SK-N-SH treated with all-trans-retinoic acid at 6 μM for 48 hours (cell line): ENCODE data around the gene TMEM127.
A peak's percentile ranks its signal among the peaks of the same experiment; 100 is the strongest.

Experiments used
- ATAC-seq: fragments of 200-7000 bp; cut with Tn5 transposase; 3 replicates; pipeline ENCODE4 v1.9.1; 2020; ENCODE audit warnings: mild to moderate bottlenecking, moderate library complexity
- ARNTL ChIP-seq: fragments of 450-650 bp; formaldehyde crosslinking; IDR thresholded peaks from 2 replicates; pipeline ENCODE4 v1.5.0; 2020; ENCODE audit warnings: low read depth, mild to moderate bottlenecking, moderate library complexity, borderline replicate concordance
- BACH2 ChIP-seq: fragments of 250-450 bp; sonication (Bioruptor Pico); IDR thresholded peaks from 2 replicates; pipeline ENCODE4 v1.9.0; 2021; ENCODE audit warnings: mild to moderate bottlenecking, borderline replicate concordance
- CREB5 ChIP-seq: fragments of 250-450 bp; sonication (Bioruptor Pico); IDR thresholded peaks from 2 replicates; pipeline ENCODE4 v1.5.1; 2020; ENCODE audit warnings: low read depth, mild to moderate bottlenecking, moderate library complexity
- CSDC2 ChIP-seq: fragments of 250-450 bp; sonication (Bioruptor Pico); IDR thresholded peaks from 2 replicates; pipeline ENCODE4 v1.5.0; 2020; ENCODE audit warnings: mild to moderate bottlenecking, moderate library complexity
- CSRNP3 ChIP-seq: fragments of 250-450 bp; sonication (Bioruptor Pico); IDR thresholded peaks from 2 replicates; pipeline ENCODE4 v1.5.1; 2021; ENCODE audit warnings: mild to moderate bottlenecking, moderate library complexity
- ESRRG ChIP-seq: fragments of 250-450 bp; sonication (Bioruptor Pico); IDR thresholded peaks from 2 replicates; pipeline ENCODE4 v1.6.1; 2021; ENCODE audit warnings: mild to moderate bottlenecking
- GLIS3 ChIP-seq: fragments of 250-450 bp; sonication (Bioruptor Pico); IDR thresholded peaks from 2 replicates; pipeline ENCODE4 v1.5.0; 2020; ENCODE audit warnings: mild to moderate bottlenecking, moderate library complexity
- ISL1 ChIP-seq: fragments of 250-450 bp; sonication (Bioruptor Pico); IDR thresholded peaks from 2 replicates; pipeline ENCODE4 v2.1.2; 2022; ENCODE audit warnings: mild to moderate bottlenecking, moderate library complexity
- OSR1 ChIP-seq: fragments of 250-450 bp; sonication (Bioruptor Pico); IDR thresholded peaks from 2 replicates; pipeline ENCODE4 v1.8.0; 2022; ENCODE audit warnings: moderate library complexity, mild to moderate bottlenecking, inconsistent platforms
- PPARA ChIP-seq: fragments of 250-450 bp; sonication (Bioruptor Pico); IDR thresholded peaks from 2 replicates; pipeline ENCODE4 v1.5.0; 2020; ENCODE audit warnings: mild to moderate bottlenecking, borderline replicate concordance
- RARB ChIP-seq: fragments of 250-450 bp; sonication (Bioruptor Pico); IDR thresholded peaks from 2 replicates; pipeline ENCODE4 v1.8.0; 2021; ENCODE audit warnings: mild to moderate bottlenecking, moderate library complexity
- SNAI2 ChIP-seq: fragments of 250-450 bp; sonication (Bioruptor Pico); IDR thresholded peaks from 2 replicates; pipeline ENCODE4 v1.5.0; 2020; ENCODE audit warnings: mild to moderate bottlenecking, moderate library complexity
- TCF4 ChIP-seq: fragments of 250-450 bp; sonication (Bioruptor Pico); IDR thresholded peaks from 2 replicates; pipeline ENCODE4 v1.8.0; 2021; ENCODE audit warnings: mild to moderate bottlenecking, moderate library complexity, borderline replicate concordance
- ZC3H10 ChIP-seq: fragments of 250-450 bp; sonication (Bioruptor Pico); IDR thresholded peaks from 2 replicates; pipeline ENCODE4 v1.5.1; 2021; ENCODE audit warnings: mild to moderate bottlenecking, moderate library complexity
- ZFP3 ChIP-seq: fragments of 250-450 bp; sonication (Bioruptor Pico); IDR thresholded peaks from 2 replicates; pipeline ENCODE4 v1.5.0; 2020; ENCODE audit warnings: mild to moderate bottlenecking, moderate library complexity
- ZFP30 ChIP-seq: fragments of 450-650 bp; formaldehyde crosslinking; IDR thresholded peaks from 2 replicates; pipeline ENCODE4 v1.5.0; 2022; ENCODE audit warnings: mild to moderate bottlenecking, moderate library complexity
- ZNF565 ChIP-seq: fragments of 450-650 bp; formaldehyde crosslinking; conservative IDR thresholded peaks from 2 replicates; pipeline ENCODE4 v1.5.0; 2020; ENCODE audit warnings: low read depth, mild to moderate bottlenecking, moderate library complexity
- ZNF70 ChIP-seq: fragments of 450-650 bp; formaldehyde crosslinking; IDR thresholded peaks from 2 replicates; pipeline ENCODE4 v1.5.0; 2020; ENCODE audit warnings: mild to moderate bottlenecking, moderate library complexity
- ZNF8 ChIP-seq: fragments of 450-650 bp; formaldehyde crosslinking; IDR thresholded peaks from 2 replicates; pipeline ENCODE4 v1.5.0; 2020; ENCODE audit warnings: mild to moderate bottlenecking, moderate library complexity
- TF ChIP-seq, protein P1 (sequence below): fragments of 250-450 bp; sonication (Bioruptor Pico); IDR thresholded peaks from 2 replicates; pipeline ENCODE4 v1.8.0; 2020; ENCODE audit warnings: mild to moderate bottlenecking, moderate library complexity, borderline replicate concordance

Gene TMEM127

GRCh38 chr2:96249654-96250053 is 16.1 kb downstream of the TMEM127 start:
- no peak for TF ChIP-seq ZFP30 (CRISPR knock-in tag)
- peak; percentile 59; the same call in 1 of the 2 replicates for TF ChIP-seq TCF4 (CRISPR knock-in tag)
- peak; percentile 72 for ATAC-seq

DNA sequence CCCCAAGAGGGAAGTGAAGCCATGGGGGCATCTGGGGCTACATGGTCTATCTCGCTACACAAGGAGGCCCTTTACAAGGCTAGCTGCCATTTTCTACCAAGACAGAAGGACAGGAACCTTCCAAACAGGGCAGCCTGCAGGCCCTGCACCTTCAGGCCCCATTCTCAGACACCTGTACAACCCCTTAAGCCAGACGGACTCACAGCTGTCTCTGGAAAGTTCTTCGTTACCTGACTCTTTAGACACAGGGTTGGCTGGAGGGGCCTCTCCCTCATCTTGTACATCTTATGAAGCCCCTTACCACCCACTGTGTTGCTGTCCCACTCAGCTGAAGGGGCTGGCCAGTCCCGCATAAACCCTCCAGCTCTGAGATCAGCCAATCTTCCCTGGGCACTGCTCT is 17.2 kb downstream of the TMEM127 start:
- TF ChIP-seq ARNTL (CRISPR knock-in tag) (no peak), SNAI2 (no peak), OSR1 (CRISPR knock-in tag) (no peak), ZC3H10 (CRISPR knock-in tag) (no peak), CSRNP3 (CRISPR knock-in tag) (no peak), ZFP30 (CRISPR knock-in tag) (no peak)
- ATAC-seq, result no peak

DNA sequence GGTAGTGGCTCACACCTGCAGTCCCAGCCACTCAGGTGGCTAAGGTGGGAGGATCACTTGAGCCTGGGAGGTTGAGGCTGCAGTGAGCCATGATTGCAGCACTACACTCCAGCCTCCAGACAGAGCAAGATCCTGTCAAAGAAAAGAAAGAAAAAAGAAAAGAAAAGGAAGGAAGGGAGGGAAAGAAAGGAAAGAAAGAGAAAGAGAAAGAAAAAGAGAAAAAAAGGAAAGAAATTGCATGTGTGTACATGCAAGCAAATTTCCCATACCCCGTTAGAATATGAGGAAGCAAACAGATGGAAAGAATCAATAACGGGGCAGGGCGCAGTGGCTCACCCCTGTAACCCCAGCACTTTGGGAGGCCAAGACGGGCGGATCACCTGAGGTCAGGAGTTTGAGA is 17.9 kb downstream of the TMEM127 start:
- no peak for ATAC-seq

DNA sequence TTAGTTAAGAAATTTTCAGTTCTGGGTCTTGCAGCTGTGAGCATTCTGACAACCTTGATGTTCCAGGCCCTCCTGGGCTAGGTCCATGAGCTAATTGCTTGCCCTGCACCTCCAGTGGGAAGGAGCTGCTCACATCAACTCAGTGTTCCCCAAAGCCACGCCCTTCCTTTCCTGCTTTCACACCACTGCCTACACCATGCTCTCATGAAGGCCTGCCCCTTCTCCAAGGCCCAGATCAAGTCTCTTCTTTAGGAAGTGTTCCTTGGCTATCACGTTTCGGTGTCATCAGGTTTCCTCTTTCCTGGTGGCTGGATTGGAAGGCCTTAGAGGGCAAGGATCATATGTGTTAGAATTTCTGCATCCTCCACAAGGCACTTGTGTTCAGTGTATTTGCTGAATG is 18.8 kb downstream of the TMEM127 start:
- TF ChIP-seq ZNF565 (no peak), CREB5 (no peak), GLIS3 (no peak), RARB (CRISPR knock-in tag) (no peak), ZNF8 (CRISPR knock-in tag) (no peak), ESRRG (CRISPR knock-in tag) (no peak), CSRNP3 (CRISPR knock-in tag) (no peak), ZFP30 (CRISPR knock-in tag) (no peak), OSR1 (CRISPR knock-in tag) (no peak), CSDC2 (CRISPR knock-in tag) (no peak), ARNTL (CRISPR knock-in tag) (no peak), SNAI2 (no peak), ISL1 (no peak), BACH2 (CRISPR knock-in tag) (no peak), ZFP3 (no peak), PPARA (CRISPR knock-in tag) (no peak), ZC3H10 (CRISPR knock-in tag) (no peak), ZNF70 (CRISPR knock-in tag) (no peak)
- TF ChIP-seq, protein P1, sequence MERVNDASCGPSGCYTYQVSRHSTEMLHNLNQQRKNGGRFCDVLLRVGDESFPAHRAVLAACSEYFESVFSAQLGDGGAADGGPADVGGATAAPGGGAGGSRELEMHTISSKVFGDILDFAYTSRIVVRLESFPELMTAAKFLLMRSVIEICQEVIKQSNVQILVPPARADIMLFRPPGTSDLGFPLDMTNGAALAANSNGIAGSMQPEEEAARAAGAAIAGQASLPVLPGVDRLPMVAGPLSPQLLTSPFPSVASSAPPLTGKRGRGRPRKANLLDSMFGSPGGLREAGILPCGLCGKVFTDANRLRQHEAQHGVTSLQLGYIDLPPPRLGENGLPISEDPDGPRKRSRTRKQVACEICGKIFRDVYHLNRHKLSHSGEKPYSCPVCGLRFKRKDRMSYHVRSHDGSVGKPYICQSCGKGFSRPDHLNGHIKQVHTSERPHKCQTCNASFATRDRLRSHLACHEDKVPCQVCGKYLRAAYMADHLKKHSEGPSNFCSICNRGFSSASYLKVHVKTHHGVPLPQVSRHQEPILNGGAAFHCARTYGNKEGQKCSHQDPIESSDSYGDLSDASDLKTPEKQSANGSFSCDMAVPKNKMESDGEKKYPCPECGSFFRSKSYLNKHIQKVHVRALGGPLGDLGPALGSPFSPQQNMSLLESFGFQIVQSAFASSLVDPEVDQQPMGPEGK (CRISPR knock-in tag), result no peak
- no peak for ATAC-seq

More for the DNA sequence above, 17.9 kb downstream of the TMEM127 start:
- no peak for TF ChIP-seq CSRNP3 (CRISPR knock-in tag)
- no peak for TF ChIP-seq CSDC2 (CRISPR knock-in tag)
- no peak for TF ChIP-seq TCF4 (CRISPR knock-in tag)
- TF ChIP-seq ZNF565, result no peak
- TF ChIP-seq, all 23 proteins: peak for 0
